ENCODE results near the gene MAML2. TPM values are rescaled to one million over a fixed set of nuclear protein-coding genes. Genes with fewer than 3 reads are reported as not detected.

MAML2 gene
- total RNA-seq, 4 donors from 2014 or later = 19.0 to 36.4 (median 31.4) TPM

DNA sequence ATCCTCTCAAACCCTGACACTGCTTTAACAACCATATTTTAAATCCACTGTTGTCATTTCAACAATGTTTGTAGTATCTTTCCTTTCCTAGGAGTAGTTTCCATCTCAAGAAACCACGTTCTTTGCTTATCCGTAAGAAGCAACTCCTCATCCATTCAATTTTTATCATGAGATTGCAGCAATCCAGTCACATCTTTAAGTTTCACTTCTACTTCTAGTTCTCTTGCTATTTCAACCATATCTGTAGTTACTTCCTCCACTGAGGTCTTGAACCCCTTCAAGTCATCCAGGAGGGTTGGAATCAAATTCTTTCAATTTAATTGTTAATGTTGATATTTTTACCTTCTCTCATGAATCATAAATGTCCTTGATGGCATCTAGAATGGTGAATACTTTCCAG is 24.3 kb upstream of the MAML2 start:
- H3K4me3 ChIP-seq (replicated peaks in 1 of 3) = no peak overlapping the region
- no peaks in the 10 kb centered on the region for H3K9me3 ChIP-seq
- intact Hi-C loops (cut with DNase I) = no loop called here
- no peak for TF ChIP-seq POLR2A (IDR thresholded peaks at IDR 0.05)
- TF ChIP-seq, protein P1, sequence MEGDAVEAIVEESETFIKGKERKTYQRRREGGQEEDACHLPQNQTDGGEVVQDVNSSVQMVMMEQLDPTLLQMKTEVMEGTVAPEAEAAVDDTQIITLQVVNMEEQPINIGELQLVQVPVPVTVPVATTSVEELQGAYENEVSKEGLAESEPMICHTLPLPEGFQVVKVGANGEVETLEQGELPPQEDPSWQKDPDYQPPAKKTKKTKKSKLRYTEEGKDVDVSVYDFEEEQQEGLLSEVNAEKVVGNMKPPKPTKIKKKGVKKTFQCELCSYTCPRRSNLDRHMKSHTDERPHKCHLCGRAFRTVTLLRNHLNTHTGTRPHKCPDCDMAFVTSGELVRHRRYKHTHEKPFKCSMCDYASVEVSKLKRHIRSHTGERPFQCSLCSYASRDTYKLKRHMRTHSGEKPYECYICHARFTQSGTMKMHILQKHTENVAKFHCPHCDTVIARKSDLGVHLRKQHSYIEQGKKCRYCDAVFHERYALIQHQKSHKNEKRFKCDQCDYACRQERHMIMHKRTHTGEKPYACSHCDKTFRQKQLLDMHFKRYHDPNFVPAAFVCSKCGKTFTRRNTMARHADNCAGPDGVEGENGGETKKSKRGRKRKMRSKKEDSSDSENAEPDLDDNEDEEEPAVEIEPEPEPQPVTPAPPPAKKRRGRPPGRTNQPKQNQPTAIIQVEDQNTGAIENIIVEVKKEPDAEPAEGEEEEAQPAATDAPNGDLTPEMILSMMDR (IDR thresholded peaks at IDR 0.05) = no peak
- no peak overlapping the region for H3K27ac ChIP-seq
- H3K27me3 ChIP-seq = no peaks in the 10 kb centered on the region
- WGBS, 2 donors = 94 to 95% methylated on average over 2 of the region's 2 CpGs
- H3K36me3 ChIP-seq = peaks cover 0 to 4% of the 10 kb centered on the region in 2 donors
- no peak for DNase-seq
- H3K4me1 ChIP-seq = no peaks in the 10 kb centered on the region

- H3K27ac ChIP-seq = no peak overlapping the region
- no peak overlapping the region for H3K4me3 ChIP-seq (replicated peaks in 1 of 3)
- TF ChIP-seq POLR2A (IDR thresholded peaks at IDR 0.05) = no peak
- TF ChIP-seq, protein P1 (IDR thresholded peaks at IDR 0.05) = no peak
- H3K4me1 ChIP-seq = no peaks in the 10 kb centered on the region
- DNase-seq = no peak
- intact Hi-C loops (cut with DNase I) = no loop called here
- no peaks in the 10 kb centered on the region for H3K9me3 ChIP-seq
- no peaks in the 10 kb centered on the region for H3K27me3 ChIP-seq
- WGBS, 2 donors = 95 to 96% methylated on average over 1 of the region's 1 CpG
- peaks cover 0 to 4% of the 10 kb centered on the region in 2 donors for H3K36me3 ChIP-seq
These were observed 23.0 kb upstream of the MAML2 start for GRCh38 chr11:96366024-96366423.

DNA sequence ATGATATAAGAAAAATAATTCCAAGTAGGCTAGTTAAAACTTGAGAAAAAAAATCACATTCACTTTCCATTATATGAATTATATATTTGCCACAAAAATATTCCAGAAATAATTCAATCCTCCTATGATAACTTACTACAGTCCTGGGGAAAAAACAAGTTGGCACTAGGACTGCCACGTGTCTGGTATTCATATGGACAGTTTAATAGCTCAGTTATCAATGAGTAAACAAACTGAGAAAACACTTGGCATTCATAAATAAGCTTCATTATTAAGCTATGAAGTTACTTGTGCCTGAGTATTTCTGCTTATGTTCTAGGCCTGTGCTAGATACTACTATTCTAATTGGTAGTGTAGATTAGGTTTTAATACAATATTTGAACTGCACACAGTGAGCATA is 22.5 kb upstream of the MAML2 start:
- intact Hi-C loops (cut with DNase I) = no loop called here
- TF ChIP-seq POLR2A (IDR thresholded peaks at IDR 0.05) = no peak
- TF ChIP-seq, protein P1 (IDR thresholded peaks at IDR 0.05) = no peak
- Histone ChIP-seq H3K4me1 (no peaks in the 10 kb centered on the region), H3K4me3 (replicated peaks in 1 of 3) (no peak overlapping the region), H3K9me3 (no peaks in the 10 kb centered on the region), H3K27me3 (no peaks in the 10 kb centered on the region), H3K27ac (no peak overlapping the region), H3K36me3 (peaks cover 0 to 4% of the 10 kb centered on the region in 2 donors)
- WGBS, 2 donors = 79 to 91% methylated on average over 1 of the region's 1 CpG
- DNase-seq = no peak

- no peak overlapping the region for H3K27ac ChIP-seq
- TF ChIP-seq POLR2A (IDR thresholded peaks at IDR 0.05) = no peak
- TF ChIP-seq, protein P1 (IDR thresholded peaks at IDR 0.05) = no peak
- no peaks in the 10 kb centered on the region for H3K9me3 ChIP-seq
- WGBS, 2 donors = 88 to 93% methylated on average over 2 of the region's 2 CpGs
- no peaks in the 10 kb centered on the region for H3K27me3 ChIP-seq
- no peak for DNase-seq
- no peak overlapping the region for H3K4me3 ChIP-seq (replicated peaks in 1 of 3)
- no peaks in the 10 kb centered on the region for H3K4me1 ChIP-seq
- intact Hi-C loops (cut with DNase I) = no loop called here
- peaks cover 12 to 17% of the 10 kb centered on the region in 2 donors for H3K36me3 ChIP-seq
These were observed 18.8 kb upstream of the MAML2 start for GRCh38 chr11:96361778-96362177.

DNA sequence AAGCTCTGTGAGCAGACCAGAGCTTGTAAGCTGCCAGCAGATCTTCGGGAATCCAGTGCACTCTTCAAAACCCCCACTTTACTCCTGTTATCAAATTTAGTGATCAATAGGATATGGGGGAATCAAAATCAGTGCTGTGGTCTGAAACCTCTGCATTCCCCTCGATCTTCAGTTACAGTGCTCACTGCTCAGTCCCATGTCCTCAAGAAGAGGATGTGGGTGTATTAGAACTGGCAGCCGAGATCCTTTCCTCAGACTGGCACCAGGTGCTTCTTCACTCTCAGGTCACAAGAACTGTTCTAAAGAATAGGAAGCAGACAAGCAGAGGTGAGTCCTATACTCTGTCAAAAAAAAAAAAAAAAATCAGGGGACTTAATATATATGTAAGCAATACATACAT is 15.3 kb upstream of the MAML2 start:
- Histone ChIP-seq H3K9me3 (no peaks in the 10 kb centered on the region), H3K36me3 (peaks cover 12 to 13% of the 10 kb centered on the region in 2 donors), H3K27me3 (no peaks in the 10 kb centered on the region), H3K4me3 (replicated peaks in 1 of 3) (no peak overlapping the region), H3K27ac (no peak overlapping the region), H3K4me1 (no peaks in the 10 kb centered on the region)
- 90 to 96% methylated on average over 3 of the region's 3 CpGs for WGBS, 2 donors
- TF ChIP-seq POLR2A (IDR thresholded peaks at IDR 0.05) = no peak
- TF ChIP-seq, protein P1 (IDR thresholded peaks at IDR 0.05) = no peak
- no peak for DNase-seq
- intact Hi-C loops (cut with DNase I) = no loop called here
